Measurements from ENCODE around the gene COX8A.

DNA sequence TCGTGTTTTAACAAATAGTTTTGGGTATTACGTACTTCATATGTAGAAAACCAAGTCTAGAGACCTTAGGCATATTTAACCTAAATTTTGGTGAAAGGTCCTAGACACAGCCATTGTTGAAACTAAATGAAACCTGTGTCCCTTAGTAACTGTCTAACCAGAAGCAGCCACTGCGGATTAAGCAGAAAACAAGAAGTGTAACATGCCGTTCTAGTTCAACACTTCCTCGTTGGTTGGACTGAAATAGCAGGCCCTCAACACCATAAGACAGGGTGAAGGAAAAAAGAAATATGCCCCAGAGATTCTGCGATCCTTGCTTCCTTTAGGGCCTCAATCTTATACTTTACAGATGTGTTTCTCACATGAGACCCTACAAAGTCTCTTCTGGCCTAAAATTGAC lies 33.6 kb upstream of the COX8A start:
- TF ChIP-seq CTCF (conservative IDR thresholded peaks at IDR 0.05; ENCODE audit: low read depth, low read length) (no peak), EZH2phosphoT487 (IDR thresholded peaks at IDR 0.05; ENCODE audit: borderline replicate concordance, low read length) (no peak)

All from PC-3 (cell line).